DMS79 treated with DMSO at 0.1 percent for 48 hours (cell line): ENCODE measurements around the gene INF2.
A peak's percentile ranks its signal among the peaks of the same experiment; 100 is the strongest.

Experiments used
- DNase-seq: peaks from one replicate; lab custom pipeline; 2025; lab: John Stamatoyannopoulos, UW

The INF2 gene

DNA sequence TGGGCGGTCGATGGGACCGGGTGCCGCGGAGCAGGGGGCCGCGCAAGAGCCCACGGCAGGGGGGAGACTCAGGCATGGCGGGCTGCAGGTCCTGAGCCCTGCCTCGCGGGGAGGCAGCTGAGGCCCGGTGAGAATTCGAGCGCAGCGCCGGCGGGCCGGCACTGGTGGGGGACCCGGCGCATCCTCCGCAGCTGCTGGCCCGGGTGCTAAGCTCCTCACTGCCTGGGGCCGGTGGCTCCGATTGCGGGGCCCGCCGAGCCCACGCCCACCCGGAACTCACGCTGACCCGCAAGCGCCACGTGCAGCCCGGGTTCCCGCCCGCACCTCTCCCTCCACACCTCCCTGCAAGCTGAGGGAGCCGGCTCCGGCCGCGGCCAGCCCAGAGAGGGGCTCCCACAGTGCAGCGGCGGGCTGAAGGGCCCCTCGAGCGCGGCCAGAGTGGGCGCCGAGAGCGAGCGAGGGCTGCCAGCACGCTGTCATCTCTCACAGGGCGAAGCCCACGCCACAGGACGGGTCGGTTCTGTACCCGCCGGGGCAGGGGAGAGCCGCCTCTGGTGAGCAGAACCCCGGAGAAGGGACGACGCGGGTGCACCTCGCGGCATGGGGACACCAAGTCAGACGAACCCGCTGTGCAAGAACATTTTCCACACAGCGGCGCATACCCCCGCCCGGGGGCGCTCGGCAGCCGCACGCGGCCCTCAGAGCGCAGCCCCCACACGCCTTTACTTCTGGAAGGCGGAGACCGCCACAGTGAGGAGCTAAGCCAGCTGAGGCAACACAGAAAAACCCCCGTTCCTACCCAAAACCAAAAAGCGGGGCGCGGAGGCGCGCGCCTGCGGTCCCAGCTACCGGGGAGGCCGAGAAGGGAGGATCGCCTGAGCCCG, 62.4 kb downstream of the INF2 start:
- DNase-seq = no peak

DNA sequence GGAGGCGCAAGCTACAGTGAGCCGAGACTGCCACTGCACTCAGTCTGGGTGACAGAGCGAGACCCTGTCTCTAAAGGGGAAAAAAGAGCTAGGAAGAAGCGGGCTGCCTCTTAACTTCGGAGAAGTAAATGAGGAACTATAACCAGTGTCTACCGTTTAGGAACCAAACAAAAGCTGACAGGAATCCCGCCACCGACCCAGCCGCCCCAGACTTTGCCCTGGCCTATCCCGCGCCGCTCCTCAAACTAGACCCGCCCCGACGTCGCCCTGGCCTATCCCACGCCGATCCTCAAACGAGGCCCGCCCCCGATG, 63.0 kb downstream of the INF2 start:
- no peak for DNase-seq

DNA sequence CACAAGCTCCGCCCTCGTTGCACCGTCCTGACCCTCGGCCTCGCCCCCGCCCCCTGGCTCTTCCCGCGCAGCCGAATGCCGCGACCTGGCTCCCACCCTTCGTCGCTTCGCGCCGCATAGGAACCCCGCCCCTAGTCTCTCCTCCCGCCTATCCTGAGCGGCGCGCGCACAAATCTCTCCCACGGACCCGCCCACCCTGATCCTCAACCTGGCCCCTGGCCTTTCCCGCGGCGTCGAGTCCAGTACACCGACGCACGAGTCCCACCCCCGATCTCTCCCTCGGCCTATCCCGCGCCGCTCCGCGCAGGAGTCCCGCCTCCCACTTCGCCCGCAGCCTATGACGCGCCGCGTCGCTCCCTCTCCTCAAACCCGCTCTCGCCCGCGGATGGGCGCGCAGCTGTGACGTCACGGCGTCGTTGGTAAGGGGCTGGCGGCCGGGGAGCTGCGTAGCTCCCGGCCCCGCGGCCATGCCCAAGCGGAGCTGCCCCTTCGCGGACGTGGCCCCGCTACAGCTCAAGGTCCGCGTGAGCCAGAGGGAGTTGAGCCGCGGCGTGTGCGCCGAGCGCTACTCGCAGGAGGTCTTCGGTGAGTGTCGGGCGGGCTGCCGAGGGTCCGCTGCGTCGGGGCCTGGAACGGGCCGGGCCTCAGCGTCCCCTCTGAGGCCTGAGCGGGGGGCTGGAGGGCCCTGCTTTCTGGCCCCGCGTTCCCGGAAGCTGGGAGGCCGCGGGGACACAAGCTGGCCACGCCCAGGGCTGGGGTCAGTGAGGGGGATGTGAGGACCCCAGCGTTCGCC, 63.5 kb downstream of the INF2 start, which contains the start of gene SIVA1:
SIVA1 (plus strand) TSS at position 413 of the 793 bp plus-strand sequence; CDS start at position 468, 55 bp downstream.
- DNase-seq = peak; percentile 100

DNA sequence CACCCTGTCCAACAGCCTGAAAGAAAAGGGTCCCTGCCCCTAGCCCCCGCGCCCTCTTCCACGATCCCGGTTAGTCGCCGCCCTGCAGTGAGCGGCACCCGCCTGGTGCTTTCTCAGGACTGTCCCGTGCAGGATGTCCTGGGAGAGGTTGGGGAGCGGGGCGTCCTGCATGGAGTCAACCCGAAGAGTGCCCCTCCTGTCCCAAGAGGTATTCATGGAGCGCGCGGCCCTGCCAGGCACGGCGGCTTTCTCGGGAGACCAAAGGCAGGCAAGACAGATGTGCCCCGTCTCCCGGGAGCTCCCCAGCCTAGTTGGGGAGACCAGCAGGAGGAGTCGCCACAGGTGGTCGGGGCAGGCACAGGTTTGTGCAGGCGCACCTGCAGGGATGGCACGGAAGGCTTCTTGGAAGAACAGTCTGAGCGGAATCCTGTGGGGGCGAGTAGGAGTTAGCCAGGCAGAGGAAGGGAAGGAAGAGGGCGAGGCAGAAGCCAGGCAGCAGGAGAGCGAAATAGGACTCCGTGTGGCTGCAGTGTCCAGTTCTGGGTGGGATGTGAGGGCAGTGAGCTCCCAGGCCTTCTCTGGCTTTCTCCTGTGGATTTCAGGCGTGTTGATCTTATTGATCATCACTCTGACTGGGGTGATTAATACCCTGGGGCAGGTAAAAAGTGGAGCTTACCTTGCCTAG, 64.3 kb downstream of the INF2 start:
- DNase-seq = no peak

DNA sequence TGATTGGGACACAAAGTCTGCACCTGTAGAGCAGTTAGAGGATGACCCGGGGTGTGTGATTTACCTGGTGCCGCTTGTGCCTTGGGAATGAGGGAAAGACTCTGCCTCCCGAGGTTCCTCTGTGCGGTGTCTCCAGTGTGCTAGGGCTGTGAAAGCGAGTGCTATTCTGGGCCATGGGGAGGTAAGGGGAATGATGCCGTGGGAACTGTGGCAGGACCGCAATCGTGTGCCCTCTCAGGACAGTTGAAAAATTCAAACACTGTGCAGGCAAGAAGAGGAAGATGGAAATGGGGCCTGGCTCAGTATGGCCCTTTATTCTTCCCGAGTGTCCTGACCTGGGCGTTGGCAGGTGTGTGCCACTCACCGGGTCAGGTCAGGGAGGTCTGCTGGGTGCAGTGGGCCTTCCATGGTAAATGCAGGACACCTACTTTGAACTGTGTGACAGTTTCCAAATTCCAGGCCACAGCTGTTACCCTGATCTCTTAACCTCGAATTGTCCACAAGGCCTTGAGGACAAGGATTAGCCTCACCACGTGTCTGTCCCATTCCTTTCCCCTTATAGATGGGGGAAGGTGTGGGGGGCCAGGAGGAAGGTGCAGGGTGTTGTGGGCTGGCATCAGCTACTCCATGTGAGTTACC, 64.9 kb downstream of the INF2 start:
- DNase-seq = no peak

DNA sequence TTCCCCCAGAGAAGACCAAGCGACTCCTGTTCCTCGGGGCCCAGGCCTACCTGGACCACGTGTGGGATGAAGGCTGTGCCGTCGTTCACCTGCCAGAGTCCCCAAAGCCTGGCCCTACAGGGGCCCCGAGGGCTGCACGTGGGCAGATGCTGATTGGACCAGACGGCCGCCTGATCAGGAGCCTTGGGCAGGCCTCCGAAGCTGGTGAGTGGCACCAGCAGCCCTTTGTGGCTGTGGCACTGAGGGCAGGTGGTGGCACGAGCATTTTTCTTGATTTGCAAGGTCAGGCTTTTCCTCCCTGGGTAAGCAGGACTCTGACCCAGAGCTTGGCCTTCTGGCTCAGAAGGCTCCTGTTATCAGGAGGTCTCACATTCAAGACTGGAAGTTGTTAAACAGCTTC, 66.2 kb downstream of the INF2 start:
- no peak for DNase-seq

DNA sequence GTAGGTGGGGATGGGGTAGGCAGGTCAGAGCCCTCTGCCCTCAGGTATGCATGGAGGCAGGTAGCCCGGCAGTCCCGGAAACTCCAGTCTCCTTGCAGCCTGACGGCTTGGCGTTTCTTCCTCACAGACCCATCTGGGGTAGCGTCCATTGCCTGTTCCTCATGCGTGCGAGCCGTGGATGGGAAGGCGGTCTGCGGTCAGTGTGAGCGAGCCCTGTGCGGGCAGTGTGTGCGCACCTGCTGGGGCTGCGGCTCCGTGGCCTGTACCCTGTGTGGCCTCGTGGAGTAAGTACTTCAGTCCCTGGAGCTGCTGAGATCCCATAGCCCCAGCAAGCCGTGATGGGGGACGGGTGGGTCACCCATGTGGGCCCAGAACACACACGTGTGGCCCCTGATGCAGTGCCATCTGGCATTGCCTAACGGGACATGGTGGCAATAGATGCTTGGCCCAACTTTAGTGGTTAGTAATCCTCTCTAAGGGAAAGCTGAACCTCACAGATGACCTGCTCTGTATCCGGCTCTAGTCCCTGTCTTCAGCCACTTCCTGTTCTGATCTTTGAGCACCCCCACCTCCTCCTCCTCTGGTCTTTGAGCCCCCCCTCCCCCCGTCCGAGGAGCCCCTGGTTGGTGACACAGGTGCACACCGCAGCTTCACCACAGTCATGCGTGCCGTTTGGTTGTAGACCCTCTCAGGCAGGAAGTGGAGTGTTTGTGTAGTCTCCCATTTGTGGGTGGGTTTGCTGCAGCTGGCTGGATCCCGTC, 67.2 kb downstream of the INF2 start:
- no peak for DNase-seq

DNA sequence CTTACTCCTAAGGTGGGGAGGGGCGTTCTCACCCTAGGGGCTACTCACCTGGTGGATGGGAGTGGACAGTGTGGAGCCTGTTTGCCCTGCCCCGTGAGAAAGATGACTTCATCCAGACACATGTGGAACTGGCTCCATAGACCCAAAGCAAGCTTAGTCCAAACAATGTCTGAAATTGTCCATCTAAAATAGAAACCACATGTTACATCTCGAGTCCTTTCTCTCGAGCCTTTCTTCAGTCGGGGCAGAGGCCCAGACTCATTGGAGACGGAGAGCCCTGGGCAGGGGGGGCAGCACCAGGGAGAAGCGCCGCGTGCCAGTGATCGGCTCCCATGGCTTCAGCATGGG, 67.8 kb downstream of the INF2 start:
- no peak for DNase-seq

DNA sequence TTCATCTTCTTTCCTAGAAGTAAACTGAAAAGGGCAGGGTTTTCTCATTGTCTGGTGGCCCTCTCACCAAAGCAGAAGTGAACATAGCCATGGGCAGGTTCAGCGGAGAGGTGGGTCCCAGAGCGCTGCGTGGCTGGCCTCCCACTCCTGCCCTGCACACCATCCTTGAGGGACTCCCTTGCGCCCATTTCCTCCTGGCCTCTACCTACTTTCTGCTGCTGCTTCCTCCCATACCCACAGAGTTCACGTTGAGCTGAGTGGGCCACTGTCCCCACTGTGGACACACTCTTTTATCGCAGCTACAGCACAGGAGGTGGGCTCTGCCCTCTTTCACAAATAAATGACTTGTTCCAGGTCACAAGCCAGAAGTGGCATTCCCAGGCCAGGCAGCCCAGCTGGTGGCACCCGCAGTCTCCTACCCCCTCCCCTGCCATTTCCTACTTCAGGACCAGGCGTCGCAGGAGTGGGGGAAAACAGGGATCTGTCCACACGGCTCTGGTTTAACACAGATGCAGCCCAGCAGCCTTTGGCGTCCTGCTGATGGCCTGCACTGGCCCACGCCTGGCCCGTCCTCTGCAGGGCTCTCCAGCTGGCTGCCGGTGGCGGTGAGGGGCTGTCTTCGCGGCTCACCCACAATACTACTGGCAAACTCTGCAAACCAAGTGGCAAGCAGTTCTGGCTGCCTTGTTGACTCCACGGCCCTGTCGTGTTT, 68.4 kb downstream of the INF2 start:
- no peak for DNase-seq

DNA sequence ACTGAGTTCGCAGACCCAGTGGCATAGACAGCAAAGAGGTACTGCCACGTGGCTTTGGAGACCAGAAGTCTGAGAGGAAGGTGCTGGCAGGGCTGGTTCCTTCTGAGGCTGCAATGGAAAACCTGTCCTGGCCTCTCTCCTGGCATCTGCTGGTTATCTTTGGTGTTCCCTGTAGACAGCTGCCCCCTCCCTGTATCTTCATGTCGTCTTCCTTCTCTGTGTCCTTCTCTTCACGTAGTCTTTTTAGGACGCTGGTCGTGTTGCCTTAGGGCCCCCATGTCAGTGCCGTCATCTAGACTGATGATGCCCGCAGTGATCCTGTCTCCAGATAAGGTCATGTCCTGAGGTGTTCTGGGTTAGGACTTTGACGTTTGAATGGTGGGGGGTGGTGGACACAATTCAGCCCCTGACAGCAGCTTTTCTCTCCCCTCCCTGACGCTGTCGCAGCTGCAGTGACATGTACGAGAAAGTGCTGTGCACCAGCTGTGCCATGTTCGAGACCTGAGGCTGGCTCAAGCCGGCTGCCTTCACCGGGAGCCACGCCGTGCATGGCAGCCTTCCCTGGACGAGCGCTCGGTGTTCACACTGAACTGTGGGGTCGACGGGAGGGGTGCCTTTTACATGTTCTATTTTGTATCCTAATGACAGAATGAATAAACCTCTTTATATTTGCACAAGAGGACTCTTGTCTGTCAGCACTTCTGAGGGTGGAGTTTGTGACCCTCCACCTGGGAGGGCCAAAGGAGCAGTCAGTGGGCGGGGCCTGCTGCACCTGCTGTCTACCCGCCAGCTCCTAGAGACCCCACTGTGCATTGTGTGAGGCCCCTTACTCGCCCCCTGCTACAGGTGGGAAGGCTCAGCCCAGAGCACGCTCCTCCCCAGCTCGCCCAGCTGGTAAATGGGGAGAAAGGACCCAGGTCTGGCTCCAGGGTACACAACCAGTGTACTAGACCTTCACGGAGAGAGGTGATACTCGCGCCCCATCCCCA, 69.9 kb downstream of the INF2 start:
- no peak for DNase-seq

DNA sequence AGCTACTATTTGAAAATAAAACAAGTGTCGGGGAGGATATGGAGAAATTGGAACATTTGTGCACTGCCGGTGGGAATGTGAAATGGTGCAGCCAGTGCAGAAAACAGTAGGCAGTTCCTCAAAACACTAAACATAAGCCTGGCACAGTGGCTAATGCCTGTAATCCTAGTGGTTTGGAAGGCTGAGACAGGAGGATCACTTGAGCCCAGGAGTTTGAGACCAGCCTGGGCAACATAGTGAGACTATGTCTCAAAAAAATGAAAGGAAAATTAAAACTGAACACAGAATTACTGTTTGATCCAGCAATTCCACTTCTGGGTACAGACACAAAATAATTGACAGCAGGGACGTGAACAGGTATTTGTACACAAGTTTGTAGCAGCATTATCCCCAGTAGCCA, 76.1 kb downstream of the INF2 start:
- DNase-seq = no peak

DNA sequence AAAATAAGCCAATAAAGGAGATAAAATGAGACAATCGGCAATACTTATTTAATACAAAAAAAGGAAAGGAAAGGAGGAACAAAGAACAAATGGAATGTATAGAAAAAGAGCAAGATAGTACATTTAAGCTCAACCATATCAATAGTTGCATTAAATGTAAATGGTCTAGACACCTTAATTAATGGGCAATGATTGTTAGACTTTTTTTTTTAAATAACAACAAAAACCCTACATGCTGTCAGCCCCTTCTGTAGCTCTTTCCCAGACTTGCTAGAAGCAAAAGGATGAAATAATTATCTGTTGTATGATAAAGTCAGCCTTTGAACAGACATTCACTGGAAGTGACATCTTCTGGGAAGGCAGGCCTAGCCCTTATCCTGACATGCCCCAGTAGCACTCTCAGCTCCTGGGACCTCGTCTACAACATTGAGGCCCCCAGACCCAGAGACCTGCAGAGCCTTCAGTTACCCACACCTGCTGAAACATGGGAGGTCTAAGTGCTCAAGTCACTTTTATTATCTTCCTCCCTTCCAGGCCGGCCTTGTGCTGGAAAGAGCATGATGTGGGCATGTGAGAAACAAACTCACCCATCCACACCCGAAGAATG, 76.9 kb downstream of the INF2 start:
- DNase-seq = no peak

DNA sequence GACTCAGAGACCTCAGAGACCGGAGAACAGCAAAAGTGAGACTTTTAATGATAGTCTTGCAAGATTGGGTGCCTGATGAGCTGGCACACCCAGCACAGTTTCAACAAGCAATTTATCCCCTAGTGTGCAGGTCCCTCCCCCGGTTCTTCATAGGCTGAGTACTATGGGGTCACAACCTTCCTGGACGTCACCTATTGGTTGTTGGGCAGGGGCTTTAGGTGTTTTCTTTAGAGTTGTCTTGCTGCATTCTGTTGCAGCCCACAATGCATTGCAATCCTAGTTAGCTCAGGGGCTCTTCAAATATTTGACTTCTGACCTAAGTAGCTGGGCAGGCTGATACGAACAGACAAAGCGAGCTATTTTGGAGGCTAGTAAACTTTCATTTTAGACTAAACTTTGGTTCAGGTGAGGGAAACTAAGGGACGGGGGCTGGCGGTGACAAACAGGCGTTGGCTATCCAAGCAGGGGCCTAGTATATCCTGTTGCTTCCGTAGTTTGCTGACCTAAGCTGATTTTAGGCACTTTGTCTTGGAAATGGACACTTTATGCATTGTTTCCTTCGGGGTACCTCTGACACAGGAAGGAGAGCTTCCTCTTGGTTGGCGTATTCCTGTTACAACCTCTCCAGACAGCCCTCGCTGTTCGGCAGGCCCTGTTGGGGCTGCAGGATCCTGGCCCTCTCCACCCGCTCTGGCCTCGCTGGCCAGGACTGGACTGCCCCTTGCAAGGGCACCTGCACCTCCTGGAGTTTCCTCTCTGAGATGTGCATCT, 77.6 kb downstream of the INF2 start:
- DNase-seq = no peak

DNA sequence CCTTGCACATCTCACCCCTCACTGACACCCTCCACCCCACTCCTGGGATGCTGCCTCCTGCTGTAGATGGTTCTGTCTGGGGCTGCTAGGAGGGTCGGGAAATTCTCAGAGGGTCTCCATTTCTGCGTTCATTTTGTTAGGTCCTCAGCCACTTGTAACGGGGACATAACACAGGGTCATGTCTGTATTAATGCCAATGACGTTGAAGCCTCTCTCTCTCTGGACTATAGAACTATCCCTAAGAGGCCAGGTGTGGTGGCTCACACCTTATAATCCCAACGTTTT, 78.2 kb downstream of the INF2 start:
- no peak for DNase-seq

DNA sequence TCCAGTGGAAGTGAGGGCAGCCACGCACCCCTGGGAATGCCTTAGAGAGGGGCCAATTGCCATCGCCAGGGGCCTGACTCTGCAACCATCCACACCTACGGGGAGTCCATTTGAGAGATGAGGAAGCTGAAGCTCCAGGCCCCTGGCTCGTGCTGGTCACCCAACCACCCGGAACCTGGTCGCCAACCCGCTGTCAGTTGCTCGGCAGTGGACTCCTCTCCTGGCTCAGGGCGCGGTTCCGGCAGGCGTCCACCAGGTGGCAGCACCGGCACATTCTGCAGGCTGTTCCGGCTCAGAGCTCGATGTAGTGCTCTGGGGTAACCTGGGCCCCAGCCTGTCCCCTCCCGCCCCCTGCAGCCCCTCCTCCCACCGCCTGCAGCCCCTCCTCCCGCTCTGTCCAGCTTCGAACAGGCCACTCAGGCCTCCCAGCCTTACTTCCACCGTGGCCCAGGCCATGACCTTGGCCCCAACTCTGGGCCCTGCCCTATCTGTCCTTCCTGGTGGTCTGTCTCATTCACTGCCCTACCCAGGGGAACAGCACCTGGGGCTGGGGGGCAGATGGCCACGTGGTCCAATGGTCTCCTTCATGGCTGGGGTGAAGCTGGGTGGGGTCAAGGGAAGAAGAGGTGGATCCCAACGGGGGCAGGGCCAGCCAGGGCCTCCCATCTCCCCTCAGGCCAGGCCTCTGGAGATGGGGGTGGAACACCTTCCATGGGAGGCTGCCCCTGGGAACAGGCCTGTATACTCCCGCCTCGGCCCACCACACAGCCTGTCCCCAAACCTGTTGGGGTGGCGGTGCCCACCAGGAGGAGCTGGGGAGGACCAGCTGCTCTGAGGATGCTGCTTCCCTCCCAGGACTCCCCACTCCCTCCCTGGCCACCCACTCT, 79.3 kb downstream of the INF2 start:
- DNase-seq = peak; percentile 71

DNA sequence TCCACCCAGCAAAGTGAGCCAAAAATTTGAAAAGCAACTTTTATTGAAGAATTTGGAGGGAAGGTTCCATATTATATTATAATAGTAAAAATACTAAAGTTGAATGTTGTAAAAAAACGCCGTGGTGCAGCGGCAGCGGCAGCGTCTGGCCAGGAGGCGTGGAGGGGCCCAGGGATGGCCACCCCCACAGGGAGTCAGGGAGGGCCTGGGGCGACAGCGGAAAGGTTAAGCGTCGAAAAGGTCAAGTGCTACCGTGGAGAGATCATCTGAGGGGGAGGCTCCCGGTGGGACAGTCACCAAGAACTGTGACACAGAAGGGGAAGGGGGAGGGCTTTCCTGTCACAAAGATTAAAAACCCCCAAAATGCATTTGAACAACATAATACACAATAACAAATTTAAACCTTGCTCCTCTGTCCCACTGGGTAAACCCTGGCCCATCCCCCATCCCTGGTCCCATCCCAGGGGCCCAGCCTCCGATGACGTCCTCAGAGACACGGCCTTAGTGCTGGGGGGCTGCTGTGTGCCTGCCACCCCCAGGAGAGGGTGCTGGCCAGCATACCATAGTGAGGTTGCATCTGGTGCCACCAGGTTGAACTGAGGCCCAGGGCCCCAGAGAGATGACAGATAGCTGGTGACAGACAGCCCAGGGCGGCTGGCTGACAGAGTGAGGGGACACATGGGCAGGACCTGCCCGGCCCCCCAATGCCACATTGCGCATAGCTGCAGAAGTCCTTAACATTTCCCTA, 80.1 kb downstream of the INF2 start:
- no peak for DNase-seq

DNA sequence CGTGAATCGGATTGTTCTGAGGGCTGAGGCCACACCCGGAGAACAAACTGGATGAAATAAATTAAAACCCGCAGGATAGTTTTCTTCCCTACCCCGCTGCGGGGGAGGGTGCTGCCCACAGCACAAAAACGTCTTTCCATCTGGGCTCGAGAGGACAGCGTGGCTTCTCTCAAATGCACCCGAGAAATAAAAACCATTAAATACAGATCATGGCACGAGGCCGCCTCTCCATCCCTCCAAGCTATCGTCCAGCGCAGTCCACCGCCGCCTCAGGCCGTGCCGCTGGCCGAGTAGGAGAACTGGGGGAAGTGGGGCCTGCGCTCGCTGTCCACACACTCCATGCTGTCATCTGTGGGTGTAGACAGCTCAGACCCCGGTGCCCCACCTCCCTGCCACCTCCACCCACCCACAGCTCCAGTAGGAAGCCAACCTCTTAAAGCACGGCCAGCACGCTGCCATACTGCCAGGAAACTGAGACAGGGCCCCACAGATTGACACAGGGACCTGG, 80.7 kb downstream of the INF2 start:
- DNase-seq = no peak
